Measurements from ENCODE around the gene ARHGEF28.

- TF ChIP-seq CHD2 (IDR thresholded peaks at IDR 0.05; ENCODE audit: borderline replicate concordance, low read depth, low read length) (no peak), IRF3 (IDR thresholded peaks at IDR 0.05) (no peak), MXI1 (IDR thresholded peaks at IDR 0.05; ENCODE audit: low read depth, low read length) (no peak), YY1 (IDR thresholded peaks at IDR 0.05; ENCODE audit: low read depth, low read length) (no peak), ZNF24 (IDR thresholded peaks at IDR 0.05) (no peak)
These were observed 15.8 kb downstream of the ARHGEF28 start for GRCh38 chr5:73641811-73642210.

Measured in GM12878 (cell line).